Ureter (tissue), 1 donor: ENCODE results near the gene AAK1. TPM values are rescaled to one million over a fixed set of nuclear protein-coding genes. Genes with fewer than 3 reads are reported as not detected.
A peak's percentile ranks its signal among the peaks of the same experiment; 100 is the strongest.
"Not testable (repeated sequence)": the region's sequence is repeated elsewhere in the genome, so short reads cannot be mapped to it uniquely, and the experiment has no call there.

Experiments used
- DNase-seq: peaks from one replicate; pipeline ENCODE4 v3.0.0-alpha.2; 2020; ENCODE audit warnings: low spot score
- total RNA-seq: library from RNA; stranded (reverse); gene quantifications from one replicate; pipeline ENCODE4 v1.2.4, GENCODE V29; 2023
- donor health status: DM: yes; HTN: yes; CAD: no.

AAK1 gene
- total RNA-seq, 1 donor from 2014 or later = 97.0 TPM

- DNase-seq = not testable (repeated sequence)
Measured at GRCh38 chr2:69575371-69575770, 68.2 kb downstream of the AAK1 start.

GRCh38 chr2:69572641-69573040, 70.9 kb downstream of the AAK1 start:
- DNase-seq = no peak

GRCh38 chr2:69571189-69571588, 72.3 kb downstream of the AAK1 start:
- no peak for DNase-seq

GRCh38 chr2:69570474-69570873, 73.1 kb downstream of the AAK1 start:
- DNase-seq = no peak

- DNase-seq = no peak
Measured at GRCh38 chr2:69567909-69568300, 75.6 kb downstream of the AAK1 start.

GRCh38 chr2:69567157-69567908, 76.2 kb downstream of the AAK1 start:
- DNase-seq = no peak

GRCh38 chr2:69566669-69567068, 76.9 kb downstream of the AAK1 start:
- no peak for DNase-seq

GRCh38 chr2:69565431-69565839, 78.1 kb downstream of the AAK1 start:
- DNase-seq = no peak

- DNase-seq = no peak
Measured at GRCh38 chr2:69564604-69565003, 78.9 kb downstream of the AAK1 start.

GRCh38 chr2:69563021-69563420, 80.5 kb downstream of the AAK1 start:
- no peak for DNase-seq

- no peak for DNase-seq
Measured at GRCh38 chr2:69561101-69561500, 82.4 kb downstream of the AAK1 start.

- no peak for DNase-seq
Measured at GRCh38 chr2:69560147-69560482, 83.4 kb downstream of the AAK1 start.

GRCh38 chr2:69559442-69560146, 83.9 kb downstream of the AAK1 start:
- no peak for DNase-seq

- no peak for DNase-seq
Measured at GRCh38 chr2:69556008-69556407, 87.5 kb downstream of the AAK1 start.

- DNase-seq = peak; percentile 51
Measured at GRCh38 chr2:69554981-69555380, 88.6 kb downstream of the AAK1 start.

- no peak for DNase-seq
Measured at GRCh38 chr2:69554568-69554967, 89.0 kb downstream of the AAK1 start.

GRCh38 chr2:69553991-69554390, 89.5 kb downstream of the AAK1 start:
- DNase-seq = no peak

- DNase-seq = not testable (repeated sequence)
Measured at GRCh38 chr2:69550511-69550910, 93.0 kb downstream of the AAK1 start.

- no peak for DNase-seq
Measured at GRCh38 chr2:69549421-69549820, 94.1 kb downstream of the AAK1 start.

- DNase-seq = no peak
Measured at GRCh38 chr2:69547984-69548715, 95.4 kb downstream of the AAK1 start.

- no peak for DNase-seq
Measured at GRCh38 chr2:69546646-69547045, 96.9 kb downstream of the AAK1 start.

- DNase-seq = no peak
Measured at GRCh38 chr2:69545477-69545932, 98.0 kb downstream of the AAK1 start.

GRCh38 chr2:69544951-69545350, 98.6 kb downstream of the AAK1 start:
- no peak for DNase-seq
